Activated CD8-positive, alpha-beta T cell treated with anti-CD3 and anti-CD28 coated beads, Interleukin-2, amount 10 ng/mL, durations not matched to agents 7 days and 5 days (primary cell): Measurements from ENCODE around the gene RPN2. TPM values are rescaled to one million over a fixed set of nuclear protein-coding genes. Genes with fewer than 3 reads are reported as not detected.

Experiments
- ATAC-seq: fragments of 150-1000 bp; cut with Tn5 transposase; one replicate; pipeline ENCODE4 v1.10.0; 2021; ENCODE audit warnings: moderate library complexity
- CTCF ChIA-PET: fragments of 350-600 bp; sonication (Branson Sonifier 250); formaldehyde crosslinking; loops from one replicate; lab custom pipeline; 2021; ENCODE audit warnings: antibody characterized with exemption; lab: Charles Lee
- POLR2A ChIA-PET: fragments of 350-600 bp; sonication (Branson Sonifier 250); formaldehyde crosslinking; loops from one replicate; lab custom pipeline; 2021; ENCODE audit warnings: antibody characterized with exemption; lab: Charles Lee
- DNase-seq: peaks from one replicate; pipeline ENCODE4 v3.0.0-alpha.2; 2020
- H3K27ac Mint-ChIP-seq: one replicate; pipeline ENCODE4 v1.8.0; 2021; ENCODE audit warnings: mild to moderate bottlenecking, mixed read lengths
- H3K27me3 Mint-ChIP-seq: one replicate; pipeline ENCODE4 v1.8.0; 2021; ENCODE audit warnings: low read depth, mixed read lengths
- H3K36me3 Mint-ChIP-seq: one replicate; pipeline ENCODE4 v1.8.0; 2021; ENCODE audit warnings: low read depth, mixed read lengths
- H3K4me1 Mint-ChIP-seq: one replicate; pipeline ENCODE4 v1.8.0; 2021; ENCODE audit warnings: low read depth, mixed read lengths
- H3K4me3 Mint-ChIP-seq: one replicate; pipeline ENCODE4 v1.8.0; 2021; ENCODE audit warnings: mild to moderate bottlenecking, mixed read lengths
- H3K9me3 Mint-ChIP-seq: one replicate; pipeline ENCODE4 v1.8.0; 2022; ENCODE audit warnings: mixed read lengths; ENCODE audit not compliant: insufficient read depth
- total RNA-seq, 2 experiments: library from RNA; stranded (reverse); gene quantifications; one replicate each; pipeline ENCODE4 v1.2.3, GENCODE V29; 2021

The RPN2 gene
- total RNA-seq, 2 experiments from 2014 or later, result 163 to 165 TPM

- H3K27ac Mint-ChIP-seq, result no peak overlapping the region
- H3K9me3 Mint-ChIP-seq, result no peaks in the 10 kb centered on the region
- peaks cover 9% of the 10 kb centered on the region for H3K4me1 Mint-ChIP-seq
- DNase-seq (peak; percentile 38), ATAC-seq (peak; percentile 67)
- H3K36me3 Mint-ChIP-seq, result no peaks in the 10 kb centered on the region
- ChIA-PET POLR2A (interaction anchor here (0.6 kb wide), 1 partner anchor 675 kb away, joined by 4 read pairs; no protein-coding TSS in a partner anchor), CTCF (interaction anchor here (0.7 to 2.7 kb wide), 16 partner anchors 10 to 1613 kb away, joined by 3 to 20 read pairs (median 4); partner anchors contain the start of gene MANBAL)
- H3K27me3 Mint-ChIP-seq, result peaks cover 2% of the 10 kb centered on the region
- H3K4me3 Mint-ChIP-seq, result no peak overlapping the region
Observed at GRCh38 chr20:37276494-37277252, 97.5 kb downstream of the RPN2 start.

GRCh38 chr20:37277253-37277593, 98.1 kb downstream of the RPN2 start:
- peaks cover 2% of the 10 kb centered on the region for H3K27me3 Mint-ChIP-seq
- H3K36me3 Mint-ChIP-seq, result no peaks in the 10 kb centered on the region
- ChIA-PET POLR2A (no interaction called here), CTCF (interaction anchor here (1.0 to 2.7 kb wide), 13 partner anchors 9 to 258 kb away, joined by 3 to 20 read pairs (median 4); partner anchors contain the start of gene MANBAL)
- H3K4me3 Mint-ChIP-seq, result no peak overlapping the region
- no peak for DNase-seq
- ATAC-seq, result no peak
- H3K4me1 Mint-ChIP-seq, result peaks cover 9% of the 10 kb centered on the region
- H3K9me3 Mint-ChIP-seq, result no peaks in the 10 kb centered on the region
- no peak overlapping the region for H3K27ac Mint-ChIP-seq

- CTCF ChIA-PET, result no interaction called here
- Mint-ChIP-seq H3K36me3 (no peaks in the 10 kb centered on the region), H3K27ac (no peak overlapping the region)
Observed at GRCh38 chr20:37278966-37279590, 99.9 kb downstream of the RPN2 start.

GRCh38 chr20:37279820-37280219, 100.7 kb downstream of the RPN2 start:
- no peak for DNase-seq
- CTCF ChIA-PET, result no interaction called here
- H3K4me3 Mint-ChIP-seq, result no peak overlapping the region
- POLR2A ChIA-PET, result interaction anchor here (0.8 kb wide), 1 partner anchor 9 kb away, joined by 3 read pairs; the partner anchor contains the start of gene MANBAL
- no peak overlapping the region for H3K27ac Mint-ChIP-seq
- peaks cover 7% of the 10 kb centered on the region for H3K4me1 Mint-ChIP-seq
- no peak for ATAC-seq
- H3K36me3 Mint-ChIP-seq, result no peaks in the 10 kb centered on the region
- no peaks in the 10 kb centered on the region for H3K9me3 Mint-ChIP-seq
- peaks cover 4% of the 10 kb centered on the region for H3K27me3 Mint-ChIP-seq

More at GRCh38 chr20:37278966-37279590, 99.9 kb downstream of the RPN2 start:
- no peaks in the 10 kb centered on the region for H3K9me3 Mint-ChIP-seq
- ATAC-seq, result no peak
- no peak overlapping the region for H3K4me3 Mint-ChIP-seq
- peaks cover 7% of the 10 kb centered on the region for H3K4me1 Mint-ChIP-seq
- POLR2A ChIA-PET, result interaction anchor here (0.8 kb wide), 1 partner anchor 10 kb away, joined by 3 read pairs; the partner anchor contains the start of gene MANBAL
- peaks cover 2% of the 10 kb centered on the region for H3K27me3 Mint-ChIP-seq
- no peak for DNase-seq

- Mint-ChIP-seq H3K9me3 (no peaks in the 10 kb centered on the region), H3K4me3 (no peak overlapping the region), H3K27ac (no peak overlapping the region), H3K27me3 (peaks cover 6% of the 10 kb centered on the region), H3K36me3 (no peaks in the 10 kb centered on the region), H3K4me1 (peaks cover 7% of the 10 kb centered on the region)
- ATAC-seq (no peak), DNase-seq (no peak)
- CTCF ChIA-PET, result interaction anchor here (0.9 kb wide), 1 partner anchor 11 kb away, joined by 3 read pairs; no protein-coding TSS in a partner anchor
- POLR2A ChIA-PET, result no interaction called here
Observed at GRCh38 chr20:37280403-37280802, 101.3 kb downstream of the RPN2 start.

- H3K9me3 Mint-ChIP-seq, result no peaks in the 10 kb centered on the region
- peaks cover 6% of the 10 kb centered on the region for H3K27me3 Mint-ChIP-seq
- H3K4me3 Mint-ChIP-seq, result no peak overlapping the region
- H3K4me1 Mint-ChIP-seq, result no peaks in the 10 kb centered on the region
- no peak overlapping the region for H3K27ac Mint-ChIP-seq
- POLR2A ChIA-PET, result no interaction called here
- H3K36me3 Mint-ChIP-seq, result no peaks in the 10 kb centered on the region
- CTCF ChIA-PET, result interaction anchor here (0.6 to 1.0 kb wide), 3 partner anchors 13 to 103 kb away, joined by 3 to 4 read pairs (median 3); no protein-coding TSS in a partner anchor
- DNase-seq (no peak), ATAC-seq (no peak)
Observed at GRCh38 chr20:37282556-37282955, 103.4 kb downstream of the RPN2 start.

- ChIA-PET CTCF (interaction anchor here (1.0 kb wide), 1 partner anchor 88 kb away, joined by 3 read pairs; no protein-coding TSS in a partner anchor), POLR2A (no interaction called here)
- ATAC-seq, result no peak
Observed at GRCh38 chr20:37283530-37284195, 104.5 kb downstream of the RPN2 start.

GRCh38 chr20:37284691-37285161, 105.6 kb downstream of the RPN2 start:
- ChIA-PET CTCF (interaction anchor here (1.3 to 3.0 kb wide), 2 partner anchors 16 to 249 kb away, joined by 3 to 8 read pairs; no protein-coding TSS in a partner anchor), POLR2A (no interaction called here)
- no peak for DNase-seq
- no peak overlapping the region for H3K27ac Mint-ChIP-seq
- H3K36me3 Mint-ChIP-seq, result no peaks in the 10 kb centered on the region
- no peak for ATAC-seq
- no peak overlapping the region for H3K4me3 Mint-ChIP-seq
- H3K4me1 Mint-ChIP-seq, result peaks cover 5% of the 10 kb centered on the region
- H3K9me3 Mint-ChIP-seq, result no peaks in the 10 kb centered on the region
- peaks cover 6% of the 10 kb centered on the region for H3K27me3 Mint-ChIP-seq

More at GRCh38 chr20:37283530-37284195, 104.5 kb downstream of the RPN2 start:
- H3K9me3 Mint-ChIP-seq, result no peaks in the 10 kb centered on the region
- no peak overlapping the region for H3K4me3 Mint-ChIP-seq
- no peak overlapping the region for H3K27ac Mint-ChIP-seq
- H3K27me3 Mint-ChIP-seq, result peaks cover 6% of the 10 kb centered on the region
- no peaks in the 10 kb centered on the region for H3K36me3 Mint-ChIP-seq
- DNase-seq, result no peak
- peaks cover 3% of the 10 kb centered on the region for H3K4me1 Mint-ChIP-seq

- ChIA-PET POLR2A (no interaction called here), CTCF (interaction anchor here (1.3 to 3.0 kb wide), 3 partner anchors 8 to 248 kb away, joined by 3 to 8 read pairs (median 5); no protein-coding TSS in a partner anchor)
- Mint-ChIP-seq H3K4me1 (peaks cover 8% of the 10 kb centered on the region), H3K36me3 (no peaks in the 10 kb centered on the region), H3K27me3 (peaks cover 3% of the 10 kb centered on the region), H3K4me3 (no peak overlapping the region), H3K9me3 (no peaks in the 10 kb centered on the region), H3K27ac (no peak overlapping the region)
- ATAC-seq (no peak), DNase-seq (no peak)
Observed at GRCh38 chr20:37285664-37286374, 106.7 kb downstream of the RPN2 start.

GRCh38 chr20:37288091-37288490, 109.0 kb downstream of the RPN2 start:
- CTCF ChIA-PET, result interaction anchor here (1.1 to 1.6 kb wide), 2 partner anchors 18 to 99 kb away, joined by 4 to 5 read pairs; no protein-coding TSS in a partner anchor

More at GRCh38 chr20:37288091-37288490, 109.0 kb downstream of the RPN2 start:
- Mint-ChIP-seq H3K36me3 (peaks cover 19% of the 10 kb centered on the region), H3K4me1 (peaks cover 21% of the 10 kb centered on the region), H3K27me3 (peaks cover 3% of the 10 kb centered on the region), H3K9me3 (no peaks in the 10 kb centered on the region), H3K4me3 (peak overlapping the region; percentile 9), H3K27ac (no peak overlapping the region)
- ATAC-seq (no peak), DNase-seq (no peak)
- POLR2A ChIA-PET, result interaction anchor here (1.1 kb wide), 1 partner anchor 93 kb away, joined by 3 read pairs; no protein-coding TSS in a partner anchor
